Endothelial cell of umbilical vein (primary cell): ENCODE results near the gene EMP3.

ENCODE experiments used
- CTCF ChIP-seq, 2 donors: IDR thresholded peaks; 1 replicate in 1 of 2; 2 replicates in 1 of 2; pipeline ENCODE4 v1.5.1; 2011; ENCODE audit warnings: low read length in 2 of 2, mild to moderate bottlenecking in 2 of 2, moderate library complexity in 2 of 2, control low read depth in 1 of 2, inconsistent platforms in 1 of 2, low read depth in 1 of 2; ENCODE audit not compliant: insufficient read depth in 1 of 2; ENCODE audit errors: extremely low read depth in 1 of 2
- EZH2 ChIP-seq: IDR thresholded peaks from 2 replicates; pipeline ENCODE4 v1.6.1; 2012; ENCODE audit warnings: borderline replicate concordance, low read depth, mild to moderate bottlenecking, moderate library complexity, low read length, inconsistent platforms; ENCODE audit not compliant: severe bottlenecking
- FOS ChIP-seq: IDR thresholded peaks from 2 replicates; pipeline ENCODE4 v1.6.1; 2011; ENCODE audit warnings: mild to moderate bottlenecking, low read length, moderate library complexity, borderline replicate concordance; ENCODE audit not compliant: insufficient read depth
- GATA2 ChIP-seq: IDR thresholded peaks from 2 replicates; pipeline ENCODE4 v1.7.0; 2011; ENCODE audit warnings: low read depth, mild to moderate bottlenecking, moderate library complexity, mixed read lengths, low read length; ENCODE audit not compliant: insufficient read length, insufficient read depth
- JUN ChIP-seq: IDR thresholded peaks from 2 replicates; pipeline ENCODE4 v1.6.1; 2011; ENCODE audit warnings: borderline replicate concordance, low read depth; ENCODE audit not compliant: insufficient read length, insufficient read depth
- MAX ChIP-seq: IDR thresholded peaks from 2 replicates; pipeline ENCODE4 v1.6.1; 2011; ENCODE audit not compliant: insufficient read depth, insufficient read length
- MYC ChIP-seq: IDR thresholded peaks from one replicate; pipeline ENCODE4 v1.6.1; 2011; ENCODE audit warnings: mild to moderate bottlenecking, low read depth, low read length
- POLR2A ChIP-seq: IDR thresholded peaks from 2 replicates; pipeline ENCODE4 v1.6.1; 2012; ENCODE audit warnings: low read depth, mild to moderate bottlenecking, control low read depth, low read length
- POLR2AphosphoS5 ChIP-seq: IDR thresholded peaks from 2 replicates; pipeline ENCODE4 v1.6.1; 2012; ENCODE audit warnings: low read depth, mild to moderate bottlenecking, control low read depth, low read length, moderate library complexity; ENCODE audit not compliant: insufficient read depth

- no peak for TF ChIP-seq CTCF (IDR thresholded peaks at IDR 0.05; ENCODE audit: extremely low read depth in 1 of 2, insufficient read depth in 1 of 2, low read depth in 1 of 2, low read length in 2 of 2)
- TF ChIP-seq POLR2A = no peak
- no peak for TF ChIP-seq FOS
- TF ChIP-seq EZH2 = no peak
- TF ChIP-seq GATA2 = no peak
- TF ChIP-seq POLR2AphosphoS5 = no peak
- no peak for TF ChIP-seq MYC
- no peak for TF ChIP-seq MAX
- TF ChIP-seq JUN = no peak
Observed at GRCh38 chr19:48295458-48295857, 29.9 kb upstream of the EMP3 start.
